Activated CD4-positive, alpha-beta T cell treated with anti-CD3 and anti-CD28 coated beads for 36 hours (primary cell): Measurements from ENCODE around the gene TSHR. TPM values are rescaled to one million over a fixed set of nuclear protein-coding genes. Genes with fewer than 3 reads are reported as not detected.
A peak's percentile ranks its signal among the peaks of the same experiment; 100 is the strongest.
"Not testable (repeated sequence)": the region's sequence is repeated elsewhere in the genome, so short reads cannot be mapped to it uniquely, and the experiment has no call there.

Source experiments
- ATAC-seq: fragments of 200-7000 bp; cut with Tn5 transposase; one replicate; pipeline ENCODE4 v1.10.0; 2021; ENCODE audit warnings: mild to moderate bottlenecking, moderate library complexity
- CTCF ChIA-PET: fragments of 350-600 bp; sonication (Branson Sonifier 250); formaldehyde crosslinking; loops from one replicate; lab custom pipeline; 2021; ENCODE audit warnings: antibody characterized with exemption; lab: Charles Lee
- POLR2A ChIA-PET: fragments of 350-600 bp; sonication (Branson Sonifier 250); formaldehyde crosslinking; loops from one replicate; lab custom pipeline; 2021; ENCODE audit warnings: antibody characterized with exemption, inconsistent platforms; lab: Charles Lee
- DNase-seq: peaks from one replicate; pipeline ENCODE4 v3.0.0-alpha.2; 2020
- H3K27ac Mint-ChIP-seq: one replicate; pipeline ENCODE4 v1.8.0; 2021; ENCODE audit warnings: mixed read lengths
- H3K27me3 Mint-ChIP-seq: one replicate; pipeline ENCODE4 v1.8.0; 2021; ENCODE audit warnings: mixed read lengths
- H3K36me3 Mint-ChIP-seq: one replicate; pipeline ENCODE4 v1.8.0; 2021; ENCODE audit warnings: low read depth, mixed read lengths
- H3K4me1 Mint-ChIP-seq: one replicate; pipeline ENCODE4 v1.8.0; 2021; ENCODE audit warnings: mixed read lengths
- H3K4me3 Mint-ChIP-seq: one replicate; pipeline ENCODE4 v1.8.0; 2021; ENCODE audit warnings: mild to moderate bottlenecking, moderate library complexity, mixed read lengths
- H3K9me3 Mint-ChIP-seq: one replicate; pipeline ENCODE4 v1.8.0; 2021; ENCODE audit warnings: low read depth, mixed read lengths
- intact Hi-C, 2 experiments: fragments of 100-400 bp; cut with DNase I in 1 of 2; cut with micrococcal nuclease in 1 of 2; formaldehyde crosslinking; loops; one replicate each; pipeline versions ENCODE4 v1.14.2 to v1.15.1; 2022 to 2024; cut with DNase I, micrococcal nuclease
- total RNA-seq, 2 experiments: library from RNA; stranded (reverse); gene quantifications; one replicate each; pipeline ENCODE4 v1.2.3, GENCODE V29; 2021

Gene TSHR
- total RNA-seq, 2 experiments from 2014 or later: not detected

- H3K36me3 Mint-ChIP-seq, ATAC-seq, CTCF ChIA-PET, DNase-seq, POLR2A ChIA-PET, H3K4me3 Mint-ChIP-seq, H3K27me3 Mint-ChIP-seq, H3K4me1 Mint-ChIP-seq, intact Hi-C loops, H3K9me3 Mint-ChIP-seq, H3K27ac Mint-ChIP-seq: not testable (repeated sequence)
Measured at GRCh38 chr14:81019113-81019512, 63.7 kb downstream of the TSHR start.

GRCh38 chr14:81023095-81023710 is 67.8 kb downstream of the TSHR start:
- intact Hi-C loops: no loop called here
- ChIA-PET CTCF (interaction anchor here (0.6 kb wide), 1 partner anchor 1138 kb away, joined by 4 read pairs; no protein-coding TSS in a partner anchor), POLR2A (no interaction called here)
- ATAC-seq (no peak), DNase-seq (no peak)
- Mint-ChIP-seq H3K27me3 (peaks cover 6% of the 10 kb centered on the region), H3K4me3 (no peak overlapping the region), H3K36me3 (no peaks in the 10 kb centered on the region), H3K27ac (no peak overlapping the region), H3K4me1 (no peaks in the 10 kb centered on the region), H3K9me3 (no peaks in the 10 kb centered on the region)

DNA sequence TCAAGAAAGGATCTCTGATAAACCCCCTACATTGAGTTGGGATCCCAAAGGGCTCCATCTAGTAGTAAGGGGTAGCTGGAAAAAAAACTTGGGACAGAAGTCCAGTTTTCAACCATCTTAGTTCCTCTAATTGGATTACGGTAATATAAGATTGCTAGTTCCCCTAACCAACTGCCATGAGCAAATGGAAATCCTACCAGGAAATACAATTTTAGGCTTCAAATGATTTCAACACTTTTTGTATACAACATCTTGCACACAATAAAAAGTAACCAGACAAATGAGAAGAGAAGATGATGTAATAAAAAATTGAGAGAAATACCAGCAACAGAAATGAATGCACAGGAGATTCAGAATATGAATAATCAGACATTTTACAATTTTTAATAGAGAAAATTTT is 73.0 kb downstream of the TSHR start:
- POLR2A ChIA-PET: no interaction called here
- peaks cover 5% of the 10 kb centered on the region for H3K27me3 Mint-ChIP-seq

DNA sequence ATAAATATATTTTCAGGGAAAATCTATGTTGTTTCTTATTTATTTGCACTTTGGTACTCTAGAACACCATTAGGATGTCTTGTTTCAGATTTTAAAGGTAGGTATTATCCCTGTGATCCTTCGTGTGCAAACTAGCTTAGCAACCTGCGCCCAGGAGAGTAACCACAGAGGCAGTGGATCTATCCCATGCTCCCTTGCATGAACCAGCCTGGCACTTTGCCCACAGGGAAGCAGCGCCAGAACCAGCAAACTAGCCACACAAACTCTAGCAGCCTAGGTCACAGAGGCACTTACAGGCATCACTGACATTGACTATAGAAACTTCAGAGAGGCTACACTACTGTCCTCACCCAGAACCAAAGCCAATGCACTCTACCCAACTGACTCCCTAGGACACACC is 76.1 kb downstream of the TSHR start:
- ATAC-seq: no peak

More for the DNA sequence above, 73.0 kb downstream of the TSHR start:
- ATAC-seq: no peak
- H3K4me1 Mint-ChIP-seq: no peaks in the 10 kb centered on the region
- CTCF ChIA-PET: no interaction called here
- no peak for DNase-seq
- H3K36me3 Mint-ChIP-seq: no peaks in the 10 kb centered on the region
- H3K4me3 Mint-ChIP-seq: no peak overlapping the region
- no peak overlapping the region for H3K27ac Mint-ChIP-seq
- H3K9me3 Mint-ChIP-seq: no peaks in the 10 kb centered on the region
- intact Hi-C loops: no loop called here

DNA sequence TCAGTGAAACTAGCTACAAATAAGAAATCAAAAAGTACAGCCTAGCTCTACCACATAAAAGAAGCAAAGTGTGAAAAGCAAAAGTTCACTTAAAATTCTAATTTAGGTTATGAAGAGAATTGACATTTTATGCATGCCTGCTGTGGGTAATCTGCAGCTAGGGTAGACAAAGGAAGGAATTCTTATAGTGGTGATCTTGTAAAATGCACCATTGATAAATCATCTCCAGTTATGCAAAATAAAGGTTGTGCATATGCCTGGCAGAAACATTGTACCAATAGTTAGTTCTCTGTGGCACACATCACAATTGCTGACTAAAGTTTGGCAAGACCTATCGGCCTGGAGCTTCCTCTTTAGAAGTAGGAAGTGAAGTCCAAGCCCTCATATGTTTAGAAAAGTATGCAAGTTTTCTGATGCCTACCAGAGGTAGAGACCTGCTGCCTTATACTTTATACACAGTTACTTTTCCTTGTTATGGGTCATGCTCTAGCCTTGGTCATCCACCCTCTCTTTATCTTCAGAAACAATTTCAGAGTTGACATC is 78.3 kb downstream of the TSHR start:
- ChIA-PET CTCF (no interaction called here), POLR2A (no interaction called here)
- H3K27ac Mint-ChIP-seq: no peak overlapping the region
- intact Hi-C loops: no loop called here
- peaks cover 2% of the 10 kb centered on the region for H3K4me1 Mint-ChIP-seq
- no peak for DNase-seq
- peaks cover 5% of the 10 kb centered on the region for H3K27me3 Mint-ChIP-seq
- H3K36me3 Mint-ChIP-seq: no peaks in the 10 kb centered on the region
- no peak for ATAC-seq
- no peak overlapping the region for H3K4me3 Mint-ChIP-seq
- peaks cover 7% of the 10 kb centered on the region for H3K9me3 Mint-ChIP-seq

More for the DNA sequence above, 76.1 kb downstream of the TSHR start:
- CTCF ChIA-PET: no interaction called here
- Mint-ChIP-seq H3K4me1 (peaks cover 2% of the 10 kb centered on the region), H3K27ac (no peak overlapping the region), H3K9me3 (peaks cover 5% of the 10 kb centered on the region), H3K4me3 (no peak overlapping the region), H3K36me3 (no peaks in the 10 kb centered on the region), H3K27me3 (peaks cover 5% of the 10 kb centered on the region)
- DNase-seq: no peak
- intact Hi-C loops: no loop called here
- POLR2A ChIA-PET: no interaction called here

GRCh38 chr14:81042438-81042837 is 87.0 kb downstream of the TSHR start:
- CTCF ChIA-PET: no interaction called here
- H3K36me3 Mint-ChIP-seq: no peaks in the 10 kb centered on the region
- ATAC-seq (peak; percentile 65), DNase-seq (no peak)
- H3K9me3 Mint-ChIP-seq: peaks cover 6% of the 10 kb centered on the region
- no peak overlapping the region for H3K4me3 Mint-ChIP-seq
- H3K27me3 Mint-ChIP-seq: peaks cover 6% of the 10 kb centered on the region
- no peaks in the 10 kb centered on the region for H3K4me1 Mint-ChIP-seq
- H3K27ac Mint-ChIP-seq: no peak overlapping the region
- POLR2A ChIA-PET: no interaction called here
- intact Hi-C loops: no loop called here

GRCh38 chr14:81051547-81051946 is 96.1 kb downstream of the TSHR start:
- ATAC-seq: no peak
- intact Hi-C loops: no loop called here
- H3K27ac Mint-ChIP-seq: no peak overlapping the region
- H3K27me3 Mint-ChIP-seq: no peaks in the 10 kb centered on the region
- POLR2A ChIA-PET: no interaction called here
- no peak for DNase-seq
- H3K4me1 Mint-ChIP-seq: no peaks in the 10 kb centered on the region
- no peak overlapping the region for H3K4me3 Mint-ChIP-seq
- H3K9me3 Mint-ChIP-seq: peaks cover 22% of the 10 kb centered on the region
- no peaks in the 10 kb centered on the region for H3K36me3 Mint-ChIP-seq
- CTCF ChIA-PET: interaction anchor here (0.6 to 0.9 kb wide), 2 partner anchors 64 to 73 kb away, joined by 3 read pairs; no protein-coding TSS in a partner anchor

- intact Hi-C loops, H3K4me1 Mint-ChIP-seq, H3K27me3 Mint-ChIP-seq, H3K27ac Mint-ChIP-seq, POLR2A ChIA-PET, DNase-seq, H3K36me3 Mint-ChIP-seq, H3K4me3 Mint-ChIP-seq, CTCF ChIA-PET, ATAC-seq: not testable (repeated sequence)
- peaks cover 22% of the 10 kb centered on the region for H3K9me3 Mint-ChIP-seq
Measured at GRCh38 chr14:81054057-81054456, 98.6 kb downstream of the TSHR start.

DNA sequence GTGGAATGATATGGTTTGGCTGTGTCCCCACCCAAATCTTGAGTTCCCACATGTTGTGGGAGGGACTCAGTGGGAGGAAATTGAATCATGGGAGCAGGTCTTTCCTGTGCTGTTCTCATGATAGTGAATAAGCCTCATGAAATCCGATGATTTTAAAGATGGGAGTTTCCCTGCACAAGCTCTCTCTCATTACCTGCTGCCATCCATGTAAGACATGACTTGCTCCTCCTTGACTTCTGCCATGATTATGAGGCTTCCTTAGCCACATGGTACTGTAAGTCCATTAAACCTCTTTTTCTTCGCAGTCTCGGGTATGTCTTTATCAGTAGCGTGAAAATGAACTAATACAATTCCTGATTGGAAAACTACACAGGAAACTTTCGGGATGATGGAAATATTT is 100.5 kb downstream of the TSHR start:
- no peak overlapping the region for H3K4me3 Mint-ChIP-seq
- ATAC-seq (no peak), DNase-seq (no peak)
- peaks cover 22% of the 10 kb centered on the region for H3K9me3 Mint-ChIP-seq
- no peak overlapping the region for H3K27ac Mint-ChIP-seq
- no peaks in the 10 kb centered on the region for H3K4me1 Mint-ChIP-seq
- H3K27me3 Mint-ChIP-seq: peaks cover 3% of the 10 kb centered on the region
- ChIA-PET POLR2A (no interaction called here), CTCF (interaction anchor here (0.6 kb wide), 1 partner anchor 254 kb away, joined by 3 read pairs; no protein-coding TSS in a partner anchor)
- H3K36me3 Mint-ChIP-seq: no peaks in the 10 kb centered on the region
- intact Hi-C loops: no loop called here

GRCh38 chr14:81062380-81062779 is 107.0 kb downstream of the TSHR start:
- intact Hi-C loops: loop anchor here (2.0 kb wide), 2 partner anchors 66 to 108 kb away; partner anchors contain the start of gene TSHR (in 1 of the 2)
- no peak overlapping the region for H3K4me3 Mint-ChIP-seq
- no peaks in the 10 kb centered on the region for H3K4me1 Mint-ChIP-seq
- no peaks in the 10 kb centered on the region for H3K9me3 Mint-ChIP-seq
- ChIA-PET POLR2A (no interaction called here), CTCF (interaction anchor here (1.4 kb wide), 1 partner anchor 9 kb away, joined by 4 read pairs; no protein-coding TSS in a partner anchor)
- H3K27me3 Mint-ChIP-seq: peaks cover 6% of the 10 kb centered on the region
- H3K36me3 Mint-ChIP-seq: no peaks in the 10 kb centered on the region
- ATAC-seq (no peak), DNase-seq (no peak)
- no peak overlapping the region for H3K27ac Mint-ChIP-seq

DNA sequence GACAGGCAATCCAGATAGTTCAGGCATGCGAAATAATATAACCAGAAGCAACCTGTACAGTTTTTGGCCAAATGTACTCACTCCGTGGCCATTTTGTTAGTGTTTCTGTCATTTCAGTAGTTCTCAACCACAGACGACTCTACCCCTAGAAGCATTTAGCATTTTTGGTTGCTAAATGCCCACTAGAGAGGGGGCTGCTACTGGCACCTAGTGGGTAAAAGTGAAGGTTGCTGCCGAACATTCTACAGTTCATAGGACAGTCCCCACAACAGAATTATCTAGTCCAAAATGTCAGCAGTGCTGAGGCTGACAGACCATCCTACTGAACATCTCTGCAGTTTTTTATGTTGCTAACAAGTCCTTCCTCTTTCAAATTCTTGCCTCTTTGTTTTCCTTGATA is 107.4 kb downstream of the TSHR start:
- DNase-seq (peak; percentile 41), ATAC-seq (peak; percentile 84)
- Mint-ChIP-seq H3K4me3 (no peak overlapping the region), H3K4me1 (no peaks in the 10 kb centered on the region), H3K27ac (no peak overlapping the region), H3K36me3 (no peaks in the 10 kb centered on the region), H3K9me3 (no peaks in the 10 kb centered on the region), H3K27me3 (peaks cover 6% of the 10 kb centered on the region)
- ChIA-PET CTCF (interaction anchor here (0.7 to 1.4 kb wide), 3 partner anchors 9 to 101 kb away, joined by 3 to 4 read pairs (median 3); no protein-coding TSS in a partner anchor), POLR2A (no interaction called here)
- intact Hi-C loops: loop anchor here (1.0 to 2.0 kb wide), 3 partner anchors 66 to 109 kb away; partner anchors contain the start of gene TSHR (in 1 of the 2)

DNA sequence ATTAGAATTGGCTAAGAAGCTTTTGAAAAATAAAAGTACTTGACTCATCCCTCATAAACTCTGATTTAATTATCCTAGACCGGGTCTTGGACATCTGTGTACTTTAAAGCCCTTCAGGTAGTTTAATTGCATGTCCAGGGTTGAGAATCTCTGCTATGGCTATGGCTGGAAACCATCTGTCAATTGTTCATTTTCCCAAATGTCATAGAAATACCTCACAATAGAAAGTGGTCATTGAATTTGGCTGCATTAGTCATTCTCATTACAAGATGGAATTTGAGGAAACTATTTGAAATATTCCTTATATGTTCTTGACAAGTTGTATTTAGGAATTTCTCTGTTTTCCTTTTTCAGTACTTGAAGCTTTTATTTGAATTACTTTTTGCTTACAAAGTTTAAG is 111.3 kb downstream of the TSHR start:
- DNase-seq (no peak), ATAC-seq (no peak)
- intact Hi-C loops: no loop called here
- H3K4me1 Mint-ChIP-seq: no peaks in the 10 kb centered on the region
- H3K36me3 Mint-ChIP-seq: peaks cover 3% of the 10 kb centered on the region
- H3K27ac Mint-ChIP-seq: no peak overlapping the region
- ChIA-PET CTCF (interaction anchor here (0.9 kb wide), 1 partner anchor 398 kb away, joined by 3 read pairs; no protein-coding TSS in a partner anchor), POLR2A (no interaction called here)
- H3K9me3 Mint-ChIP-seq: peaks cover 4% of the 10 kb centered on the region
- H3K4me3 Mint-ChIP-seq: no peak overlapping the region
- H3K27me3 Mint-ChIP-seq: no peaks in the 10 kb centered on the region
